ENCODE measurements around the gene RGS2.

RGS2 gene

DNA sequence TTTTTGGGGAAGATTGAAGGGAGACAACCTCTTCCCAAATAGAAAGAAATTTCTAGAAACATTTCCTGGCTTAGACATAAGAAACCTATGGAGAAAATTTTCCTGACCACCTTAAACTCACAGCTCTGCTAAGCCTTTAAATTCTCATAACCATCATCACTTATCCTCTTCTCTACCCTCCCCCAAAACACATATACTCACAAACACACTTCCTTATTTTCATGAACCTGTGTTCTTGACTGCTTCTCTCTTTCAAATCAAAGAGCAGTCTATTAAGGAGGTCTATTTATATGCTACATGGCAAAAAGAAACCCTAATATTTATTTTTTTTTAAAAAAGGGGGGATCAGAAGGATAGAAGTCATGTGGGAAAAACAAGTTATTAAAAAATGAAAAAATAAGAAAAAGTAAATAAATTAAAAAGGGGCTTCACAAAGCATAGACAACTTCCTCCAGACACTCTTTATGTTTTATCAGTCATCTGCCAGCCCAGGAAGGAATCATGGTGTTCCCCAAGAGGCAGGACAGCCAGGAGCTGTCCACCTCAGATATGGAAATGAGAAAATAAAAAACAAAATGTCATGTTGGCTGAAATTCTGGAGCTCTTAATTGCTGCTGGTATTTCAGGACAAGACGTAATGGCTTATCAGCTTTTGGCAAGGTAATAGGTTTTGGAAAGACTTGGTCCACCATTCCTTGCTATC is 12.8 kb upstream of the RGS2 start:
- DNase-seq (ENCODE audit: low read depth) = no peak

DNA sequence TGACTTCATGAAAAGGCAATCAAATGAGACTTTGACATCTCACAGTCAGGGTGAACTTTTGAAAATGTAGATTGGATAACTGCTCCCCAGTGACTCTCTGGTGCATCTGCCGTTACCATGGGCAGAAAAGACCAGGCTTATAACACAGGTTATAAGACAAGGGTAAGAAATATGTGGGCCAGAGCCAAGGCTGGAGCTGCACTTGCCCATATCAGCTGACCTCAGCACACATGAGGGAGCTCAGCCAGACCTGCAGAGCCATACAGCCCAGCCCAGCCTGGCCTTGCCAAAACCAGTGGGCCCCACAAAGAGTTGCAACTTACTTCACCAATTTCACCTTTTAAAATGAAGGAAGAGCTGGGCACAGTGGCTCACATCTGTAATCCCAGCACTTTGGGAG is 11.7 kb upstream of the RGS2 start:
- DNase-seq (ENCODE audit: low read depth) = no peak

DNA sequence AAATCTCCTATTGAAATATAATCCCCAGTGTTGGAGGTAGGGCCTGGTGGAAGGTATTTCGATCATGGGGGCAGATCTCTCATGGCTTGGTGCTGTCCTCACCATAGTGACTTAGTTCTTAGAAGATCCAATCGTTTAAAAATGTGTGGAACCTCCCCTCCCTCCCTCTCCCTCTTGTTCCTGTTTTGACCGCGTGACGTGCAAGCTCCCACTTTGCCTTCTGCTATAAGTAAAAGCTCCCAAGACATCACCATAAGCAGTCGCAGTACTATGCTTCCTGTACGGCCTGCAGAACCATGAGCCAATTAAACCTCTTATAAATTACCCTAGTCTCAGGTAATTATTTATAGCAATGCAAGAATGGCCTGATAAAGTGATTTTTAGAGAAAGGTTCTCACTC is 10.9 kb upstream of the RGS2 start:
- DNase-seq (ENCODE audit: low read depth) = no peak

DNA sequence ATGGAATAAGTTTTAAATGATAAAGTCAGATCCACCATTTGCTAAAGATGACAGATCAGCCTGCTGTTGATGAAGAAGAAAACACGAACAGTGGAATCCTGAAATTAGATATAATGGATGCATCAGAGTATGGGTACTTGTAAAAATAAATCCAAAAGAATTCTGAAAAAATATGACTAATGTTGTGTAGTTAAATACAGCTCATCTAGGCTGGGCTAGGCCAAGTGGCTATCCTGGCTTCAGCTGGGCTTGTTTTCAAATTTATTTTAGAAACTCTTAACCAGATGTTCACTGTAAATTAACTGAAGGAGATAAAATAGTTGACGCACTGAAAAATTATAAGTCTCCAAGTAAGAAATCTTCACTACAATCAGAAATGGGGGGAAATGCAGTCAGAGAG is 7.4 kb upstream of the RGS2 start:
- no peak for DNase-seq (ENCODE audit: low read depth)

DNA sequence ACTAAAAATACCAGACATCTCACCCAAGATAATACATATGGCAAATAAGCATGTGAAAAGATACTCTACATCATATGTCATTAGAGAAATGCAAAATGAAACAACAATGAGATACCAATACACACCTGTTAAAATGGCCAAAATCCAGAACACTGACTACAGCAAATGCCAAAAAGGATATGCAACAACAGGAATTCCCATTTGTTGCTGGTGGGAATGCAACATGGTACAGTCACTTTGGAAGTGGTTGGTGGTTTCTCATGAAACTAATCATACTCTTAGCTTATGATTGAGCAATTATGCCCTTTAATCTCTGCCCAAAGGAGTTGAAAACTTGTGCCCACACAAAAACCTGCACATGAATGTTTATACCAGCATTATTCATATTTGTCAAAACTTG is 6.4 kb upstream of the RGS2 start:
- DNase-seq (ENCODE audit: low read depth) = no peak

DNA sequence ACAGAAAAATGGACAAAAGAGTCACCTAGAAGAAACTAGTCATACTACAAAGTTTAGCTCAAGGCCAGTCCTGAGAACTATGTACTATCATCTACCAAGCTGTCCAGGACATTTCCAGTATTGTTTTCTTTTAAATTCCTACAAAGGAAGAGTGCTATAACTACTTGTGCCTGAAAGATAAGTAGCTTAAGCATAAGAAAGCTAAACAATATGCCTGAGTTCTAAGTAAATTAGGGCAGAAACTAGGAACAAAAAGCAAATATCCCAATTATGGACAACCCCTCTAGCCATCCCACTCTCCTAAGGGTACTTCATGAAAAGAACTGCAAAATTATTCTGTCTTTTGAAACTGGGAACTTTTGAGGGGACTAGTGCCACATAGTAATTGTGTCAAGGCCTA is 5.3 kb upstream of the RGS2 start:
- no peak for DNase-seq (ENCODE audit: low read depth)

DNA sequence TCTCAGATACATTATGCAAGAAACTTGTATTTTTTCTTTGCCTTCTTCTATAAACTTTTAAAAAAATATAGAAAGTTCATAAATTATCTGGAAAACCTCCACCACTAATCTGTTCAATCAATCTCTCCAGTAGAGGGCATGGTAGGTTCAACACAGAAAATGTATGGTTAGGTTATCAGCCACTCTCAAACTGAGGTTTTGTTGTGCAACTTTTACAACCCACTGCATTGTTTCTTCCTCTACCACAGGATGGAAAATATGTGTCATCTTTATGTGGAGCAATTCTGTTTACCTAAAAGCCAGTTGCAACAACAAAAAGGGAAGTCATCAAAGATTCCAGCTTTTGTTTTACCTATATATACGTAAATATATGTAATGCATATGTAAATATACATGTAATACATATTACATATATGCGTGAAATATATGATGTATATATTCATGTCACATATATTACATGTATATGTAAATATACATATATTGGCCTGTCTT is 3.0 kb upstream of the RGS2 start:
- DNase-seq (ENCODE audit: low read depth) = peak; percentile 71

DNA sequence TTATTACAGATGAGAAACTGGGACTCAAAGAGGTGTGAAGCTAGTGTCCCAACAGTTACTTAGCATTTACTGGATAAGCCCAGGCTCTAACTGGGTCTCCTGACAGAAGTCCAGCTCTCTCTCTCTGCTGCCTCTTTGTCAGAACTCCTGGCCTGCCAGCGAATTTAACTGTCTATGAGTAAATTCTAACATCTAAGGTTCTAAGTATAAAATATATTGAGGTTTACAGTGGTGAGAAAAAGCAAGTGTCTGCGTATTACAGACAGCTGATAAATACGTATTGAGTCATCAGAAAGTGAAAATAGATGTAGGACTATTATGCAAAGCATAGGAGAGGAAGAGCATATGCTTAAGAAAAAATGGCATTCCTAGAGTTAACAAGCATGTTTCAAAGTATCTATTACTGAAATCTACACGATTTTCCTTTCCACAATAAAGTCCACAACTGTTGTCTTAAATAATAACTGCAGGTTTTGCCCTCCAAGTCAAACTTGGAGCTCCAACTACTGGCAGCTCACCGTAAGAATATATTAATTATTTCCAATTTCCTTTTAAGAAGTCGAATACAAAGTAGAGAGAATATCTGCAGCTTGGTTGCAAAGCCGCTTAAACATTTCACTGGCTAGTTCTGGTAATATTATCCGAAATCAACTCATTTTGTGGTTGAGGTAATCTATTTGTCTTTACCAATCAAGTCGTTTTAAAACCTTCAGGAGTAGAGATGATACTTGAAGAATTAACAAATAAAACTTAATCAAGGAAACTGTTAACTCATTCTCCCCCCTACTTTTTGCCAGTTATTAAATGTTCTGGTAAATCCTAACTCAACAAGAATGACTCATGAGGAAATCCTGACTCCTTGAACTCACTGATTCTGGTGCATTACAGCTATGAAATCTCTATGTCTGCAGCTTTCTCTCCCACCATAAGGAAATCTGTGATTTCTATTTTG is 1.4 kb upstream of the RGS2 start:
- DNase-seq (ENCODE audit: low read depth) = no peak

DNA sequence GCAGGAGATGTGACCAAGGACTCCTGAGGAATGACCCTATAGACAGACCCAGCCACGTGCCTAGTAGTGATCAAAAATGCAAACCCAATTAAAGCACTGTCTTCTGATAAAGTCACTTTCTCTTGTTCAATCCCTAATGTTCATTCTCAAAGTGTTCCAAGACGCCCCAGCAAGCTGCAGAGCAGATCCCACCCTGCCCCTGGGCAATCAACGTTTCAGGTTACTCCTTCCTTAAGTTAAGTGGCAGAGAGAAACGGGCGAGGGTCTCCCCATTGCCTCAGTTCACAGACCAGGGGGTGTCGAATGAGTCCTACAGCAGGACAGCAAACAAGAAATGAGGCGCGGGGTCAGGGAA is 699 bp upstream of the RGS2 start:
- no peak for DNase-seq (ENCODE audit: low read depth)

DNA sequence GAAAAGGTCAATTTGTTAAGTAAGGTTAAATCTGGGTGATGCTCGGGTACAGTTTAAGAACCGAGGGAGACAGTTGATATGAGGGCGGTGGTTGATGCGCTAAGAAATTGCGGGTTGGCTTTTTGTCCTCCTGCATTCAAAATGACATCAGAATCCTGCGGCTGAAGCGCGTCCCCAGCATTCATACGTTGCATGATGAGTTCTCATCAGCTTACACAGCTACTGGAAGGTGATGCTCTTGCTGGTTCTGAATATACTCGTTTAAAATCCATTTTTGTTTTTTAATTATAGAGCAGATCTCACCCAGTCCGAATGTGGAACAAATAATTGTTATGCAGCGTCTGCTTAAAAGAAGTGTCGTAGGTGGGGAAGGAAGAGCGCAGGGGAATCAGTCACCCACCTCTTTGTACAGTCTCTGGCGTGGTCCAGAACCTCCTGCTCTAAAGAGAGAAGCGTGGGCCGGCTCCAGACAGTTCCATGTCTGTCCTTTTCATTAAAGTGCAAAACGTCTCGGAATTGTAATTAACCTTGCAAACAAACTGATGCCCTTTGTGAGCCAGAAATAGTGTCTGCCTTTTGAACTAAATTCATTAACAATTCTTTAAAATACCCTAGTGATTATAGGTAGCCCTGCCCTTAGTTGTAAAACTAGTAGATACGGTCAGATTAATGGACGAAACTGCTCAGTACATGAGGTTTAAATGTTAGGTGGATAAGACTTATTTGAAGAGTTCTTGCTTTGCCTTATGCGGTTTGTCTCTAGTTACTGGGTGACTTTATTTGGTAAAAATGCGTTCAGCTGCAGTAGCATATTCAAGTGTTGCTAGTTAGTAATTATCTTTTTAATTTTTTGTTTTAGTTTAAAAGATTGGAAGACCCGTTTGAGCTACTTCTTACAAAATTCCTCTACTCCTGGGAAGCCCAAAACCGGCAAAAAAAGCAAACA is 741 bp downstream of the RGS2 start:
- DNase-seq (ENCODE audit: low read depth) = no peak

DNA sequence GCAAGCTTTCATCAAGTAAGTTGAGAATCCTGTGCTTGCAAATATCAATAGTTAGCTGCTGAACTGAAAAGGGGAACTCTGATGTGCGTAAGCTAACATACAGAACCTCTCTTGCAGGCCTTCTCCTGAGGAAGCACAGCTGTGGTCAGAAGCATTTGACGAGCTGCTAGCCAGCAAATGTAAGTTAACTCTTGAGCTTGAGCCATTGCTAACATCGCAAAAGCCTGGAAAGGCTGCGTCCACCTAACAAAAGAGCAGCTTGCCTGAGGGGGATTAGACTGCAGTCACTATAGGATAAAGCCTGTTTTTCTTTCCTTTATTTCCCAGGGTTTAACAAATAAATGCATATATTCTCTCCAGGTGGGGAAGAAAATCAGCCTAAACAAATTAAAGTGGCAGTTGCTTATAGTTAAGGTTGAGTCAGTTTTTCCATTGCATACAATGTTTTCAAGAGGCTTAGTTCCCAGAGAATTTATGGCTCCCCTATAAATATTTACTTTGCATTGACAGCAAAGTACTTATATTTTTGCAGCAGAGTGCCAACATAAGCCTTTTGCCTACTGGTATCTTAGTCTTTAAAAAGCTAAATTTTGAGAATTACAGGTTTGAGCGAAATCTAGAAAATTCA is 1.5 kb downstream of the RGS2 start:
- no peak for DNase-seq (ENCODE audit: low read depth)

DNA sequence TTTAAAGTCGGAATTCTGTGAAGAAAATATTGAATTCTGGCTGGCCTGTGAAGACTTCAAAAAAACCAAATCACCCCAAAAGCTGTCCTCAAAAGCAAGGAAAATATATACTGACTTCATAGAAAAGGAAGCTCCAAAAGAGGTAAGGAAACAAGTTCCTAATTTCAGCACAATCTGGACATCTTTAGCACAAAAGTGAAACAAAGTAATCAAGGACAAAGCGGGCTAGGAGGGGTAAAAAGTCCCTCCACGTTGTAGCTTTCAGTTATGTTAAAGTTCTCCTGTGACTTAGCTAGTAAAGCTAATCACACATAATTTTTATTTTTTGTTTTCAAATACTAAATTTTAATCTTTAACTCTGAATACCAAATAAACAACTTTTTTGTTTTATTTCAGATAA is 2.2 kb downstream of the RGS2 start:
- DNase-seq (ENCODE audit: low read depth) = no peak

DNA sequence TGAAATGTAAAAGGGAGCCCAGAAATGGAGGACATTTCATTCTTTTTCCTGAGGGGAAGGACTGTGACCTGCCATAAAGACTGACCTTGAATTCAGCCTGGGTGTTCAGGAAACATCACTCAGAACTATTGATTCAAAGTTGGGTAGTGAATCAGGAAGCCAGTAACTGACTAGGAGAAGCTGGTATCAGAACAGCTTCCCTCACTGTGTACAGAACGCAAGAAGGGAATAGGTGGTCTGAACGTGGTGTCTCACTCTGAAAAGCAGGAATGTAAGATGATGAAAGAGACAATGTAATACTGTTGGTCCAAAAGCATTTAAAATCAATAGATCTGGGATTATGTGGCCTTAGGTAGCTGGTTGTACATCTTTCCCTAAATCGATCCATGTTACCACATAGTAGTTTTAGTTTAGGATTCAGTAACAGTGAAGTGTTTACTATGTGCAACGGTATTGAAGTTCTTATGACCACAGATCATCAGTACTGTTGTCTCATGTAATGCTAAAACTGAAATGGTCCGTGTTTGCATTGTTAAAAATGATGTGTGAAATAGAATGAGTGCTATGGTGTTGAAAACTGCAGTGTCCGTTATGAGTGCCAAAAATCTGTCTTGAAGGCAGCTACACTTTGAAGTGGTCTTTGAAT is 2.9 kb downstream of the RGS2 start:
- DNase-seq (ENCODE audit: low read depth) = no peak

DNA sequence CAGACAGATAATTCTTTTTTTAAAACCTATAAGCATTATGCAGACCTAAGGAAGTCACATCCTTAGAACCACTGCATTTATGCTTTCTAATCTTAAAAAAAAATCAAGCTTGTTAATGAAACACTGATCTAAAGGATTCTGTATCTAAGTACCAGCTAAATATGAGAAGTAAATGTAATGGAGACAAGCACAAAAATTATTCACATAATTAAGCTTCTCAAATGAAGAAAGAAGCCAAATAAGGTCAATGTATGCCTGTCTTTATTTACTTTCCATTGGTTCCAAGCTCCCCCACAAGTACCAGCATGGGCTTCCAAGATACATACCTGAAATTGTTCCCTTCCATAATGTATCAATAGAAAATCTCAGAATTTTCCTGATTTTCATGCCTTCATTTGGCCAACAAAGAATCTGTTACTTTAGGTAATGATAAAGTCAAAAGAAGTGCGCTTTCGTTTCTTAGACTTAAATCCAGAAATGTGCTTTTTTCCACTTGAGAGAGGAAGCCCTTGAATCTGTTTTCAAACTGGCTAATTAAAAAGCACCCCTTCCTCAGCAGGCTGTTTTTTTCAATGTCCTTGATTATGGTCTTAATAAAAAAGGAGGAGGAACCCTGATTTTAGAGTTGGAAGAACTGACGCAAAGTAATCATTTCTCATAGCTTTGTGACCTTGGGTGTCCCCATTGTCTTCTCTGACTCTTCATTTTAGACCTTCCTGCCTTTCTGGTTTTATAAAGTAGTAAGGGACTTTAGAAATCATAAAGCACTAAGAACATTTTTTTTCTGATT is 3.8 kb downstream of the RGS2 start:
- no peak for DNase-seq (ENCODE audit: low read depth)

DNA sequence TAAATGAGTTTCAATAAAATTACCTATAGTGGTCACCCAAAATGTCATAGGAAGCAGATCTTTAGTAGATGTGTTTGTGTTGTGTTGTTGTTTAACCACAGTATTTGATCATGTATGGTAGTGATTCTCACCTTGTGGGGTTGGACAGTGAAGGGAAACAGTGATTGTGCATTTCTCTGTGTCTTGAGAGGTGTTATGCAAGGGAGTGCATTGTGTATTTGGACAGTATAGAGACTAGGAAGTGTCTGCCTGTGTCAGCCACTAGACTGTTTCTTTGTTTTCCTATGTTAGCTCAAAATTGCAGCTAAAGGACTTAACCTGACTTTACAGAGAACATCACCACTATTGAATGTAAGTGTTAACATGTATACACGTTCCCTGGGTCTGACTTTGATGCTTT is 6.0 kb downstream of the RGS2 start:
- no peak for DNase-seq (ENCODE audit: low read depth)

DNA sequence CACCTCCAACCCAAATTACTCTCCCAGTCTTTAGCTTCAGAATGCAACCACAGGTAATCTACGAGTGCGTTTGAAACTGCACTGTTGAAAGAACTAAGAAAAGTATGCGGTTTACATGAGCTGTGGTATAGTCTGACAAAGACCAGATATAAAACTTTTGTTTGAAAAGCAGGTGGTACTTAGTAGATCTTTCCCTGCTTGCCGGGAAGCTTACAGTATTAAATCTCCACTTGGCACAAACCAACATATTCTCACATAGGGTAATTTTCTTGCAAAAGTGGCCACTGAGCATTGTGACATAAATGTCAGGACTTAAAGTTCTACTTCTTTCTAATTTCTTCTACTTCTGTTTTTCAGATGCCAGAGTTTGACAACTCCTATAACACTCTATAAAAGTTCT is 8.4 kb downstream of the RGS2 start:
- DNase-seq (ENCODE audit: low read depth) = no peak

DNA sequence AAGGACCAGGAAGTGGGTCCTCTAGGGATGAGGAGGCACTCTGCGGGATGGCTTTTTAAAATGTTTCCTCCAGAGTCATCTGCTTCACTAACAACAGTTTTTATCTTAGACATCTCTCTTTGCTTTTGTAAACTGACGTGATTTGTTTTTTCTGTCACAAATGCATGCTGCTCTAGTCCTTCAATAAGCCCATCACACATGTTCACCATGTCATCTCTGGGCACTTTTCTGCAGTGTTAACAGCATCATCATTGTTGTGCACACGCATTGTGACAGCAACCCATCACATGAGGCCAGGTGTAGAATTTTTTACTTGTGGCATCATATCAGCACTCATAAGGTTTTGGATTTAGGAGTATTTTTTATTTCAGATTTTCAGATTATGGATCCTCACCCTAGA is 12.5 kb downstream of the RGS2 start:
- DNase-seq (ENCODE audit: low read depth) = no peak

DNA sequence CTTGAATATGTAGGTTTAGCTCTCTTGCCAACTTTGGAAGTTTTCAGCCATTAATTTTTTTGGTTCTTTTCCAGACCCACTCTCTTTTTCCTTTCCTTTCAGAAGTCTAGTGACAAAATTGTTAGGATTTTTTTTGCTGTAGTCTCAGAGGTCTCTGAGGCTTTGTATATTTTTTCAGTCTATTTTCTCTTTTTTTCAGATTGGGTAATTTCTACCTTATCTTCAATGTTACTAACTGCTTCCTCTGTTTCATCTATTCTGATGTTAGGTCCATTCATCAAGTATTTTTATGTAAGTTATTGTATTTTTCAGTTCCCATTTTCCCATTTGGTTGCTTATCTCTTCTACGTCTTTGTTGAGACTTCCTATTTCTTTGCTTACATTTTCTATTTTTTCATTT is 15.7 kb downstream of the RGS2 start:
- no peak for DNase-seq (ENCODE audit: low read depth)

DNA sequence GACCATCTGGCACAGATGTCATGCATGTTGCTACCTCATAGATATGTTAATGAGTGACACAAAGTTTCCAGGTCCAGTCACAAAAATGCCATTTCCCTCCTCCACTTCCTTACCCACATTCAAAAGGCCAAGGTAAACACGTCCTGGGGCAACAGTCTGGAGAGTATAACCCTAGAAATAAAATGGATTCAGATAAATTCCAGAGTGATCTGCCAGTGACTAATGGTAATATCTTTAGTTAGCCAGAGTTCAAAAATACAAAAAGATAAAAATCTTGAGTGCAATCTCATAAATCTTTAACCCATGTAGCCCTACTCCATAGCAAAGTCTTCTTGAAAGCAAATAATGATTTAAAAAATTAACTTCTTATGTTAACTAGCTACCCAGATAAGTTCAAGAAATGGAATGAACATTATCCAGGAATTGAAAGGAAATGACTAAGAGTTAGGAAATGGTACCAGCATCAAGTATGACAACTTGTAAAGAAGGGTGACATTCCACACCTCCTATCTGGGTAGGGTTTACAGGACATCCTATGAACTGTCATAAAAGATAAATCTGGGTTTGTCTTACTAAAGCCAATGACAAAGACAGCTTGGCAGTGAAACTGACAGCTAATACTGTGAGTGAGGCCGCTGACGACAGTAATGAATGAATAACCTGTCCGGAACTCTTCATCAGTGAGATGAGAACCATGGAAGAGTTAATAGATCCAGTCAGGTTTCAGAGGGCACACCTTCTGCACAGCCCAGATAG is 18.1 kb downstream of the RGS2 start:
- no peak for DNase-seq (ENCODE audit: low read depth)

Data from GM04504 (cell line).